T-cell (primary cell): Measurements from ENCODE around the gene SERTAD4. TPM values are rescaled to one million over a fixed set of nuclear protein-coding genes. Genes with fewer than 3 reads are reported as not detected.
"Not testable (repeated sequence)": the region's sequence is repeated elsewhere in the genome, so short reads cannot be mapped to it uniquely, and the experiment has no call there.

Experiments used
- ATAC-seq, 4 experiments: fragments of 200-7000 bp in 3 of 4; fragments of 150-1000 bp in 1 of 4; cut with Tn5 transposase; replicated peaks in 1 of 4; 1 replicate in 3 of 4; 2 replicates in 1 of 4; pipeline ENCODE4 v1.10.0; 2021; ENCODE audit warnings: moderate library complexity in 3 of 4, mild to moderate bottlenecking in 2 of 4, moderate number of reproducible peaks in 1 of 4
- CTCF ChIA-PET, 2 donors: fragments of 300-600 bp; sonication (Branson Sonifier 250); formaldehyde crosslinking; loops; one replicate each; lab custom pipeline; 2022; ENCODE audit warnings: antibody characterized with exemption in 2 of 2; lab: Charles Lee
- POLR2A ChIA-PET, 2 donors: fragments of 300-600 bp; sonication (Branson Sonifier 250); formaldehyde crosslinking; loops; one replicate each; lab custom pipeline; 2022; ENCODE audit warnings: antibody characterized with exemption in 2 of 2; lab: Charles Lee
- DNase-seq, 35 experiments: peaks; one replicate each; pipeline versions ENCODE4 v3.0.0 to v3.0.0-alpha.2; 2013 to 2023
- H3K27ac ChIP-seq: one replicate; pipeline ENCODE4 v1.5.1; 2013; ENCODE audit warnings: low read length
- H3K27me3 ChIP-seq, 2 experiments: replicated peaks in 1 of 2; 1 replicate in 1 of 2; 2 replicates in 1 of 2; pipeline versions ENCODE4 v1.6.1 to v1.7.0; 2013; ENCODE audit warnings: low read length in 1 of 2, mixed read lengths in 1 of 2; ENCODE audit not compliant: control insufficient read depth in 2 of 2, insufficient read depth in 2 of 2; ENCODE audit errors: extremely low read depth in 1 of 2
- H3K36me3 ChIP-seq, 2 donors: 1 replicate in 1 of 2; 2 replicates in 1 of 2; pipeline versions ENCODE4 v1.6.1 to v1.7.0; 2013; ENCODE audit warnings: low read length in 1 of 2; ENCODE audit not compliant: control insufficient read depth in 2 of 2, insufficient read depth in 1 of 2; ENCODE audit errors: extremely low read depth in 1 of 2
- H3K4me1 ChIP-seq, 2 experiments: 1 replicate in 1 of 2; 2 replicates in 1 of 2; pipeline versions ENCODE4 v1.6.1 to v1.7.0; 2013; ENCODE audit warnings: low read length in 2 of 2, mixed read lengths in 1 of 2; ENCODE audit not compliant: insufficient read depth in 2 of 2, control insufficient read depth in 1 of 2; ENCODE audit errors: extremely low read depth in 1 of 2
- H3K4me3 ChIP-seq, 2 donors: 1 replicate in 1 of 2; 2 replicates in 1 of 2; pipeline versions ENCODE4 v1.5.1 to v1.7.0; 2013; ENCODE audit warnings: mild to moderate bottlenecking in 2 of 2, low read length in 1 of 2, moderate library complexity in 1 of 2; ENCODE audit not compliant: control insufficient read depth in 1 of 2; ENCODE audit errors: extremely low read depth in 1 of 2
- H3K9me3 ChIP-seq: 2 replicates; pipeline ENCODE4 v1.7.0; 2013
- H3K27ac Mint-ChIP-seq, 2 donors: one replicate each; pipeline ENCODE4 v1.8.0; 2020 to 2021; ENCODE audit warnings: mild to moderate bottlenecking in 2 of 2, mixed read lengths in 2 of 2
- H3K27me3 Mint-ChIP-seq, 2 donors: one replicate each; pipeline ENCODE4 v1.8.0; 2021 to 2022; ENCODE audit warnings: mixed read lengths in 2 of 2
- H3K36me3 Mint-ChIP-seq: one replicate; pipeline ENCODE4 v1.8.0; 2021; ENCODE audit warnings: mixed read lengths
- H3K4me1 Mint-ChIP-seq, 3 donors: one replicate each; pipeline ENCODE4 v1.8.0; 2020 to 2022; ENCODE audit warnings: mixed read lengths in 3 of 3, mild to moderate bottlenecking in 1 of 3
- H3K4me3 Mint-ChIP-seq, 3 donors: one replicate each; pipeline ENCODE4 v1.8.0; 2020 to 2022; ENCODE audit warnings: mild to moderate bottlenecking in 3 of 3, mixed read lengths in 3 of 3, moderate library complexity in 3 of 3
- H3K9me3 Mint-ChIP-seq, 3 donors: one replicate each; pipeline ENCODE4 v1.8.0; 2020 to 2022; ENCODE audit warnings: mixed read lengths in 3 of 3
- WGBS: methylation state at CpG from one replicate; pipeline ENCODE4 v1.1.5; 2013; ENCODE audit warnings: missing lambda C conversion rate; ENCODE audit not compliant: insufficient coverage; 5-methylcytosine and 5-hydroxymethylcytosine counted together
- total RNA-seq, 35 experiments: library from RNA in 6 of 35; stranded (reverse) in 6 of 35; fragments of 120-200 nt in 1 of 35; gene quantifications; one replicate each; pipeline versions ENCODE4 v1.2.1 to v1.2.4 and lab custom pipeline; 2013 to 2026

Gene SERTAD4
- total RNA-seq, result not detected
- 0.17 TPM for total RNA-seq (2013)
- 0 to 0.14 (median 0) reads per million in 29 experiments for total RNA-seq (lab: John Stamatoyannopoulos, UW)

DNA sequence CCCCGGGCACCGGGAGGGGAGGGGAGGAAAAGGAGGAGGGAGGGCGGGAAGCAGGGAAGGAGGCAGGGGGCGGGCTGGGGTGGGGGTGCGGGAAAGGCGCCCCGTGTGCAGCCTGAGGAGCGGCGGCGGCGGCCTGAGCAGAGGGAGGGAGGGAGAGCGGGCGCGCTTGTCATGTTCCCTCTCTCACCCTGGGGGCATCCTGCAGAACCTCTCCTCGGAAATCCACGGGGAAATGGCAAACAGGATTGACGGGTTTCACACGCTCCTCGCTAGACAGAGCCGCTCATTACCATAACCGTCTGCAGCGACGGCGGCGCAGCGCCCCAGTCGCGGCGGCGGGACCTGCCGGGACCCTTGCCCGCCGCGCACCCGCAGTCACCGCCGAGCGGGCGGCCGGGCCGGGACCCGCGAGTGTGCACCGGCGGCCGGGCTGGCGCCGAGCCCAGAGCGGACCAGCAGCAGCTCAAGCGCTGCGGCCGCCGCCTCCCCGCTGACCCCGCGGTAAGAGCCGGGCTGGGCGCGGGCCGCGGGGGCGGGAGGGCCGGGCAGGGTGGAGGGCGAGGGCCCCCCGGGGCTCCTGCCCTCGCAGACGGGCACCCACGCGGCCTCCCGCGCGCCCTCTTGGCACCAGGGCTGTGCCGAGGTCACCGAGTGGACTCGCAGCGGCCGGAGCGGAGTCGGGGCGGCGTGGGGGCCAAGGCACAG lies at the start of gene SERTAD4:
Gene SERTAD4, plus strand, starts transcription at position 286 of the 705 bp plus-strand sequence. CDS start 5,165 bp downstream, outside the sequence.
- peak within 1 kb of the TSS; percentile 37 to 74 (median 43) for H3K4me3 Mint-ChIP-seq
- CTCF ChIA-PET, result no interaction called here
- WGBS, result 1% methylated on average over 75 of the region's 81 CpGs

DNA sequence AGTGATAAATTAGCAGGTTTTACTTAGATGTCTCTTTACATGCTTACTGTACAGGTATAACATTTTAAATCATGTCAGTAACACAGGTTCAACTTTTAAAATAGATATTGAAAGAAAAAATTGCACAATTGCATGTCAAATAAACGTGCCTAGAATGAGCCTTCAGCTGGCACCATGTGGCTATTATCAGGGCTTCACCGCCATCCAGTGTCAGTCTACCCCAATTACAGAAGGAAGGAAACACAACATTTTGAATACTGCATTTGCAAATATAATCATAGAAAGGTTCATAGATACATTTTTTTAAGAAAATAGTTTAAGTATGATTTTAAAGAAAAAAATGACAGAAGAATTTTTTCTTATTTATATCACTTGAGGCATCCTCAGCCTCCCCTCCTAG lies 47.5 kb upstream of the SERTAD4 start:
- CTCF ChIA-PET, result no interaction called here
- no peak for DNase-seq
- POLR2A ChIA-PET, result interaction anchor here in 1 of 2 donors (0.6 kb wide), 1 partner anchor 59 kb away, joined by 4 read pairs; no protein-coding TSS in a partner anchor
- no peaks in the 10 kb centered on the region for H3K9me3 ChIP-seq
- ATAC-seq, result no peak
- Mint-ChIP-seq H3K36me3 (no peaks in the 10 kb centered on the region), H3K27me3 (peaks cover 7 to 12% of the 10 kb centered on the region in 2 donors), H3K27ac (no peak overlapping the region), H3K9me3 (no peaks in the 10 kb centered on the region), H3K4me1 (no peaks in the 10 kb centered on the region), H3K4me3 (no peak overlapping the region)
- no CpG with 5 or more reads among the region's 2 CpGs for WGBS
- H3K27ac ChIP-seq, result no peak overlapping the region
- peaks cover 0 to 5% of the 10 kb centered on the region in 2 experiments for H3K27me3 ChIP-seq
- no peaks in the 10 kb centered on the region for H3K36me3 ChIP-seq
- H3K4me1 ChIP-seq, result no peaks in the 10 kb centered on the region
- H3K4me3 ChIP-seq, result no peak overlapping the region

More for the DNA sequence above, at the start of gene SERTAD4:
- POLR2A ChIA-PET, result no interaction called here
- no peaks in the 10 kb centered on the region for H3K9me3 Mint-ChIP-seq
- DNase-seq, result no peak
- Histone ChIP-seq H3K4me1 (peaks cover 2 to 18% of the 10 kb centered on the region in 2 experiments), H3K27ac (no peak within 1 kb of the TSS), H3K9me3 (no peaks in the 10 kb centered on the region), H3K27me3 (peaks cover 10 to 36% of the 10 kb centered on the region in 2 experiments), H3K4me3 (peak within 1 kb of the TSS; percentile 21 to 61), H3K36me3 (no peaks in the 10 kb centered on the region)
- H3K4me1 Mint-ChIP-seq, result peaks cover 6 to 13% (median 11%) of the 10 kb centered on the region in 3 donors
- peaks cover 48 to 55% of the 10 kb centered on the region in 2 donors for H3K27me3 Mint-ChIP-seq
- no peak within 1 kb of the TSS for H3K27ac Mint-ChIP-seq
- ATAC-seq, result peak in 2 of 4 experiments; percentile 9 to 40
- no peaks in the 10 kb centered on the region for H3K36me3 Mint-ChIP-seq

DNA sequence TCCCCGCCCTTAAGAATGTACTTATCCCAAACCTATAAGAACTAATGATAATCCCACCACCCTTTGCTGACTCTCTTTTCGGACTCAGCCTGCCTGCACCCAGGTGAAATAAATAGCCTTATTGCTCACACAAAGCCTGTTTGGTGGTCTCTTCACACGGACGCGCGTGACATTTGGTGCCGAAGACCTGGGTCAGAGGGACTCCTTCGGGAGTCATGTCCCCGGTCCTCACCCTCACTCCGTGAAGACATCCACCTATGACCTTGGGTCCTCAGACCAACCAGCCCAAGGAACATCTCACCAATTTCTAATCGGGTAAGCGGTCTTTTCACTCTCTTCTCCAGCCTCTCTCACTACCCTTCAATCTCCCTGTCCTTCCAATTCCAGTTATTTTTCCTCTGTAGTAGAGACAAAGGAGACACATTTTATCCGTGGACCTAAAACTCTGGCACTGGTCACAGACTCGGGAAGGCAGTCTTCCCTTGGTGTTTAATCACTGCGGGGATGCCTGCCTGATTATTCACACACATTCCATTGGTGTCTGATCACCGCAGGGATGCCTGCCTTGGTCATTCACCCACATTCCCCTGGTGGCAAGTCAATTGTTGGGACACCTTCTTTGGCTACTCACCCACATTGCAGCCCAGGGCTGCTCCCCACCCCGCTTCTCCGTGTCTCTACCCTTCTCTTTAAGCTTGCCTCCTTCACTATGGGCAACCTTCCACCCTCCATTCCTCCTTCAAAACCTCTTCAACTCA lies 44.6 kb upstream of the SERTAD4 start:
- CTCF ChIA-PET, H3K4me1 ChIP-seq, POLR2A ChIA-PET, H3K27me3 ChIP-seq, H3K9me3 ChIP-seq, ATAC-seq, H3K4me3 Mint-ChIP-seq, H3K27ac Mint-ChIP-seq, H3K27me3 Mint-ChIP-seq, H3K9me3 Mint-ChIP-seq, H3K27ac ChIP-seq, H3K4me3 ChIP-seq, H3K36me3 ChIP-seq, H3K4me1 Mint-ChIP-seq, DNase-seq, H3K36me3 Mint-ChIP-seq: not testable (repeated sequence)
- WGBS, result 79% methylated on average over 14 of the region's 18 CpGs

DNA sequence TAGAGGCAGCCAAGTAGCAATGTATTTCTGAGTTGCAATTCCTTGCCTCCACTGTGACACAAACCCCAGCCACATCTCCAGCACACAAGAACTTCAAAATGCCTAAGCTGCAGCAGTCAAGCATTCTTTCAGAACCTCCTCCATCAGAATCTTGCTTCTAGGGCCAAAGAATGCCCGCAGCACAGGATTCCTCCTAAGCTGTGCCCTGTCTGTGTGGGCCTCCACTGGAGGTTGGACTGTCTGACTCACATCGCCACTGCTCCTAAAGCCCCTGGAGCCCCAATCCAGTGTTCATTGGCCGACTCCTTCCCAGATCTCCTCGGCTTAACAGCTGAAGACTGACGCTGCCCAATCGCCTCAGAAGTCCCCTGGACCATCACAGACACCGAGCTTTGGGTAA lies 43.2 kb upstream of the SERTAD4 start:
- H3K27ac ChIP-seq, result no peak overlapping the region
- no peak overlapping the region for H3K4me3 ChIP-seq
- H3K27ac Mint-ChIP-seq, result no peak overlapping the region
- WGBS, result 83% methylated on average over 2 of the region's 7 CpGs
- H3K4me1 ChIP-seq, result no peaks in the 10 kb centered on the region
- ChIA-PET CTCF (no interaction called here), POLR2A (no interaction called here)
- H3K36me3 Mint-ChIP-seq, result no peaks in the 10 kb centered on the region
- H3K9me3 Mint-ChIP-seq, result no peaks in the 10 kb centered on the region
- no peaks in the 10 kb centered on the region for H3K4me1 Mint-ChIP-seq
- DNase-seq (no peak), ATAC-seq (no peak)
- peaks cover 0 to 3% of the 10 kb centered on the region in 2 donors for H3K27me3 Mint-ChIP-seq
- no peaks in the 10 kb centered on the region for H3K9me3 ChIP-seq
- no peak overlapping the region for H3K4me3 Mint-ChIP-seq
- H3K36me3 ChIP-seq, result no peaks in the 10 kb centered on the region
- peaks cover 0 to 7% of the 10 kb centered on the region in 2 experiments for H3K27me3 ChIP-seq

DNA sequence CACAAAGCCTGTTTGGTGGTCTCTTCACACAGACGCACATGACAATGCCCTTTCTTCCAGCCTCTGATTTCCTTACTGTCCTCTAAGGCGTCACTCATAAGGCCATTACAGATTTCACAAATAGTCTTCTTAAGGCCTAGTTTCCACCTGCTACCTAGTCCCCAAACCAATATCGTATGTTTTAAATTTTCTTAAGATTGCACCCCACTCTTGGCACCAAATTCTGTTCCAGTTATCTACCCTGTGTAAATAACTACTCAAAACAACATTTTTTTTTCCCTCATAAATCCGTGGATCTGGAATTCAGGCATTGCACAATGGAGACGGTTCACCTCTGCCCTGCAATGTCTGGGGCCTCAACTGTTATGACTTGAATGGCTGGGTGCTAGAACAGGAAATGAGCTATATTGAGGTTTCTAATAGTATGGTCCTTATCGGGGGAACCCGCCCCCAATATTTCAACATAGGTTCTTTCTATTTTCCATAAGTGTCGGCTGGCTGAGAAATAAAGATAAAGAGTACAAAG lies 36.9 kb upstream of the SERTAD4 start:
- H3K4me1 Mint-ChIP-seq, result no peaks in the 10 kb centered on the region
- CTCF ChIA-PET, result no interaction called here
- no peak overlapping the region for H3K27ac ChIP-seq
- H3K36me3 Mint-ChIP-seq, result no peaks in the 10 kb centered on the region
- no peaks in the 10 kb centered on the region for H3K9me3 ChIP-seq
- H3K9me3 Mint-ChIP-seq, result peaks cover 0 to 9% (median 8%) of the 10 kb centered on the region in 3 donors
- H3K4me3 ChIP-seq, result no peak overlapping the region
- H3K36me3 ChIP-seq, result no peaks in the 10 kb centered on the region
- no peaks in the 10 kb centered on the region for H3K4me1 ChIP-seq
- no peak overlapping the region for H3K4me3 Mint-ChIP-seq
- DNase-seq (no peak), ATAC-seq (no peak)
- H3K27me3 ChIP-seq, result peaks cover 0 to 2% of the 10 kb centered on the region in 2 experiments
- 86% methylated on average over 3 of the region's 8 CpGs for WGBS
- POLR2A ChIA-PET, result no interaction called here
- H3K27ac Mint-ChIP-seq, result no peak overlapping the region
- peaks cover 4 to 6% of the 10 kb centered on the region in 2 donors for H3K27me3 Mint-ChIP-seq

DNA sequence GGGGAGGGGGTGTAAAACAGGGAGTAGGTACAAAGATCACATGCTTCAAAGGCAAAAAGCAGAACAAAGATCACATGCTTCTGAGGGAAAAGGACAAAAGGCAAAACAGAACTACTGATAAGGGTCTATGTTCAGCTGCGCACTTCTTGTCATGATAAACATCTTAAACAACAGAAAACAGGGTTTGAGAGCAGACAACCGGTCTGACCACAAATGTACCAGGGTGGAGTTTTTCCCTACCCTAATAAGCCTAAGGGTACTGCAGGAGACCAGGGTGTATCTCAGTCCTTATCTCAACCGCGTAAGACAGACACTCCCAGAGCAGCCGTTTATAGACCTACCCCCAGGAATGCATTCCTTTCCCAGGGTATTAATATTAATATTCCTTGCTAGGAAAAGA lies 36.3 kb upstream of the SERTAD4 start:
- H3K4me3 ChIP-seq, H3K36me3 ChIP-seq, ATAC-seq, CTCF ChIA-PET, H3K4me3 Mint-ChIP-seq, H3K27ac Mint-ChIP-seq, H3K9me3 Mint-ChIP-seq, H3K4me1 ChIP-seq, POLR2A ChIA-PET, H3K27me3 Mint-ChIP-seq, H3K36me3 Mint-ChIP-seq, H3K9me3 ChIP-seq, H3K27ac ChIP-seq, H3K4me1 Mint-ChIP-seq, DNase-seq, H3K27me3 ChIP-seq: not testable (repeated sequence)
- no CpG with 5 or more reads among the region's 5 CpGs for WGBS
